Stimulated activated CD8-positive, alpha-beta memory T cell treated with anti-CD3 and anti-CD28 coated beads, Interleukin-4, amount 100 ng/mL, for 48 hours (primary cell): Measurements from ENCODE around the gene OR4L1.
"Not testable (repeated sequence)": the region's sequence is repeated elsewhere in the genome, so short reads cannot be mapped to it uniquely, and the experiment has no call there.

Experiments used
- DNase-seq: peaks from one replicate; pipeline ENCODE4 v3.0.0-alpha.2; 2020

The OR4L1 gene

GRCh38 chr14:20059745-20060144 lies at the start of gene OR4L1:
TSS of gene OR4L1 (plus strand) at chr14:20060045. CDS start at chr14:20060045, 0 bp downstream.
- no peak for DNase-seq

- no peak for DNase-seq
Observed at GRCh38 chr14:20019257-20019865, 40.5 kb upstream of the OR4L1 start, which contains the start of gene OR4K14. TSS of gene OR4K14 (minus strand) at chr14:20019307. CDS start at chr14:20015193, 4,114 bp downstream.

GRCh38 chr14:20031058-20031457 lies 28.8 kb upstream of the OR4L1 start:
- no peak for DNase-seq

- no peak for DNase-seq
Observed at GRCh38 chr14:20035449-20035848, 24.4 kb upstream of the OR4L1 start.

GRCh38 chr14:20035938-20036337 lies 23.9 kb upstream of the OR4L1 start, which contains the start of gene OR4K13:
TSS of gene OR4K13 (minus strand) at chr14:20036038. CDS start at chr14:20034758, 1,280 bp downstream.
- DNase-seq, result no peak

GRCh38 chr14:20044243-20044642 lies 15.6 kb upstream of the OR4L1 start:
- no peak for DNase-seq

GRCh38 chr14:20048202-20048601 lies 11.6 kb upstream of the OR4L1 start:
- no peak for DNase-seq

- DNase-seq, result no peak
Observed at GRCh38 chr14:20092050-20092449, 32.2 kb downstream of the OR4L1 start.

GRCh38 chr14:20093442-20093841 lies 33.6 kb downstream of the OR4L1 start:
- no peak for DNase-seq

- not testable (repeated sequence) for DNase-seq
Observed at GRCh38 chr14:20098926-20099770, 39.3 kb downstream of the OR4L1 start.

GRCh38 chr14:20110438-20110837 lies 50.6 kb downstream of the OR4L1 start, which contains the start of gene OR4K17:
TSS of gene OR4K17 (plus strand) at chr14:20110739. CDS start at chr14:20117500, 6,761 bp downstream.
- DNase-seq, result no peak
